Fibroblast of skin of scalp (primary cell): ENCODE data around the gene HABP2. TPM values are rescaled to one million over a fixed set of nuclear protein-coding genes. Genes with fewer than 3 reads are reported as not detected.

Experiments
- DNase-seq: peaks from one replicate; pipeline ENCODE4 v3.0.0-alpha.2; 2013
- polyA plus RNA-seq, 2 experiments: library from polyadenylated mRNA; unstranded; fragments of 120-200 nt; gene quantifications; one replicate each; pipeline ENCODE4 v1.2.1, GENCODE V29; 2013; ENCODE audit not compliant: insufficient read length in 2 of 2

The HABP2 gene
- polyA plus RNA-seq (2013, experiment 1 of 2; ENCODE audit: insufficient read length): not detected
- 0.12 TPM for polyA plus RNA-seq (2013, experiment 2 of 2; ENCODE audit: insufficient read length)

GRCh38 chr10:113552701-113553100 lies at the start of gene HABP2:
Gene HABP2, plus strand, starts transcription at chr10:113553053. Its CDS starts 69 bp downstream, at chr10:113553122.
- DNase-seq: no peak

GRCh38 chr10:113503930-113504329 lies 48.9 kb upstream of the HABP2 start:
- DNase-seq: no peak

- DNase-seq: no peak
Observed at GRCh38 chr10:113504423-113504822, 48.4 kb upstream of the HABP2 start.

GRCh38 chr10:113506476-113506875 lies 46.4 kb upstream of the HABP2 start:
- peak; percentile 62 for DNase-seq

- DNase-seq: no peak
Observed at GRCh38 chr10:113511419-113511818, 41.4 kb upstream of the HABP2 start.

GRCh38 chr10:113515161-113515560 lies 37.7 kb upstream of the HABP2 start:
- no peak for DNase-seq

- peak; percentile 48 for DNase-seq
Observed at GRCh38 chr10:113515601-113516000, 37.3 kb upstream of the HABP2 start.

GRCh38 chr10:113516061-113516460 lies 36.8 kb upstream of the HABP2 start:
- no peak for DNase-seq

- no peak for DNase-seq
Observed at GRCh38 chr10:113517165-113517900, 35.5 kb upstream of the HABP2 start.

GRCh38 chr10:113517901-113518260 lies 35.0 kb upstream of the HABP2 start:
- no peak for DNase-seq

- DNase-seq: no peak
Observed at GRCh38 chr10:113518415-113518814, 34.4 kb upstream of the HABP2 start.

GRCh38 chr10:113518816-113519591 lies 33.8 kb upstream of the HABP2 start:
- peak; percentile 56 for DNase-seq

- no peak for DNase-seq
Observed at GRCh38 chr10:113519681-113520115, 33.2 kb upstream of the HABP2 start.

GRCh38 chr10:113520261-113520660 lies 32.6 kb upstream of the HABP2 start:
- DNase-seq: no peak

- DNase-seq: peak; percentile 84
Observed at GRCh38 chr10:113520690-113521474, 32.0 kb upstream of the HABP2 start.

- no peak for DNase-seq
Observed at GRCh38 chr10:113521475-113521795, 31.4 kb upstream of the HABP2 start.

GRCh38 chr10:113522460-113522859 lies 30.4 kb upstream of the HABP2 start:
- no peak for DNase-seq

GRCh38 chr10:113523071-113523470 lies 29.8 kb upstream of the HABP2 start:
- DNase-seq: no peak

- DNase-seq: no peak
Observed at GRCh38 chr10:113523628-113524027, 29.2 kb upstream of the HABP2 start.

GRCh38 chr10:113524120-113524519 lies 28.7 kb upstream of the HABP2 start:
- DNase-seq: no peak

- peak; percentile 43 for DNase-seq
Observed at GRCh38 chr10:113524539-113525490, 28.0 kb upstream of the HABP2 start.

- no peak for DNase-seq
Observed at GRCh38 chr10:113525713-113526112, 27.1 kb upstream of the HABP2 start.
